PC-3 (cell line): ENCODE data around the gene CHST11. TPM values are rescaled to one million over a fixed set of nuclear protein-coding genes. Genes with fewer than 3 reads are reported as not detected.

ENCODE experiments used
- ATAC-seq: fragments of 200-7000 bp; cut with Tn5 transposase; 2 replicates; pipeline ENCODE4 v1.9.1; 2020; ENCODE audit warnings: mild to moderate bottlenecking, moderate library complexity
- BruUV-seq: library from RNA; stranded (reverse); fragments of 400-500 nt; replicated peaks from 2 replicates; lab custom pipeline; 2021; lab: Mats Ljungman, UMichigan
- CTCF ChIA-PET: fragments of 300-600 bp; sonication (Branson Sonifier 250); formaldehyde crosslinking; loops from one replicate; lab custom pipeline; 2022; ENCODE audit warnings: antibody characterized with exemption; lab: Charles Lee
- POLR2A ChIA-PET: fragments of 300-600 bp; sonication (Branson Sonifier 250); formaldehyde crosslinking; loops from one replicate; lab custom pipeline; 2022; ENCODE audit warnings: antibody characterized with exemption; ENCODE audit not compliant: unreplicated experiment; lab: Charles Lee
- DNase-seq: peaks from one replicate; pipeline ENCODE4 v3.0.0-alpha.2; 2015
- H2AFZ ChIP-seq: fragments of 300-600 bp; sonication (generic); 2 replicates; pipeline ENCODE4 v1.6.0; 2016; ENCODE audit warnings: antibody characterized with exemption, low read length
- H3F3A ChIP-seq: fragments of 300-600 bp; sonication (generic); one replicate; pipeline ENCODE4 v1.6.0; 2017; ENCODE audit warnings: antibody characterized with exemption, low read length, control low read depth, mild to moderate bottlenecking; ENCODE audit not compliant: unreplicated experiment
- H3K27ac ChIP-seq: fragments of 300-600 bp; sonication (generic); 2 replicates; pipeline ENCODE4 v1.5.1; 2016; ENCODE audit warnings: mild to moderate bottlenecking, low read length
- H3K27me3 ChIP-seq: fragments of 300-600 bp; sonication (generic); 2 replicates; pipeline ENCODE4 v1.6.1; 2016; ENCODE audit warnings: low read length, mixed read lengths
- H3K36me3 ChIP-seq: fragments of 300-600 bp; sonication (generic); 2 replicates; pipeline ENCODE4 v1.6.1; 2016; ENCODE audit warnings: low read depth, mixed run types, low read length, mixed read lengths
- H3K4me1 ChIP-seq: fragments of 300-600 bp; sonication (generic); 2 replicates; pipeline ENCODE4 v1.5.1; 2016; ENCODE audit warnings: low read length; ENCODE audit not compliant: insufficient read depth
- H3K4me2 ChIP-seq: fragments of 300-600 bp; sonication (generic); 2 replicates; pipeline ENCODE4 v1.6.0; 2016; ENCODE audit warnings: low read length
- H3K4me3 ChIP-seq: fragments of 300-600 bp; sonication (generic); 2 replicates; pipeline ENCODE4 v1.5.1; 2016; ENCODE audit warnings: mild to moderate bottlenecking, low read length, mixed read lengths
- H3K79me2 ChIP-seq: fragments of 300-600 bp; sonication (generic); 2 replicates; pipeline ENCODE4 v1.6.1; 2017; ENCODE audit warnings: low read length, mixed read lengths
- H3K9ac ChIP-seq: fragments of 300-600 bp; sonication (generic); 2 replicates; pipeline ENCODE4 v1.6.0; 2016; ENCODE audit warnings: mild to moderate bottlenecking, low read length
- H3K9me2 ChIP-seq: fragments of 300-600 bp; sonication (generic); replicated peaks from 2 replicates; pipeline ENCODE4 v1.6.1; 2016; ENCODE audit warnings: mixed run types, low read length, mixed read lengths
- H3K9me3 ChIP-seq: fragments of 300-600 bp; sonication (generic); 2 replicates; pipeline ENCODE4 v1.6.1; 2016; ENCODE audit warnings: low read length, mixed read lengths
- H4K20me1 ChIP-seq: fragments of 300-600 bp; sonication (generic); 2 replicates; pipeline ENCODE4 v1.6.1; 2016; ENCODE audit warnings: low read length, mixed read lengths
- EZH2 ChIP-seq: fragments of 300-600 bp; sonication (generic); IDR thresholded peaks from one replicate; pipeline ENCODE4 v1.6.1; 2017; ENCODE audit warnings: antibody characterized with exemption, mild to moderate bottlenecking, low read length; ENCODE audit not compliant: unreplicated experiment
- EZH2phosphoT487 ChIP-seq: fragments of 300-600 bp; sonication (generic); IDR thresholded peaks from 2 replicates; pipeline ENCODE4 v1.6.1; 2018; ENCODE audit warnings: mild to moderate bottlenecking, antibody characterized with exemption, low read length, borderline replicate concordance
- intact Hi-C: fragments of 100-400 bp; cut with micrococcal nuclease; formaldehyde crosslinking; loops from 2 replicates; pipeline ENCODE4 v1.9.0; 2023
- total RNA-seq: library from RNA; depleted of rRNA; stranded (reverse); fragments of >200 nt; gene quantifications from 2 replicates; pipeline ENCODE4 v1.2.3, GENCODE V29; 2014
- TF ChIP-seq, protein P1 (sequence below): fragments of 300-600 bp; sonication (generic); conservative IDR thresholded peaks from 2 replicates; pipeline ENCODE4 v1.5.1; 2017; ENCODE audit warnings: antibody characterized with exemption, low read depth, mild to moderate bottlenecking, low read length

The CHST11 gene
- total RNA-seq, 1 experiment from 2014 or later: 53.5 TPM

DNA sequence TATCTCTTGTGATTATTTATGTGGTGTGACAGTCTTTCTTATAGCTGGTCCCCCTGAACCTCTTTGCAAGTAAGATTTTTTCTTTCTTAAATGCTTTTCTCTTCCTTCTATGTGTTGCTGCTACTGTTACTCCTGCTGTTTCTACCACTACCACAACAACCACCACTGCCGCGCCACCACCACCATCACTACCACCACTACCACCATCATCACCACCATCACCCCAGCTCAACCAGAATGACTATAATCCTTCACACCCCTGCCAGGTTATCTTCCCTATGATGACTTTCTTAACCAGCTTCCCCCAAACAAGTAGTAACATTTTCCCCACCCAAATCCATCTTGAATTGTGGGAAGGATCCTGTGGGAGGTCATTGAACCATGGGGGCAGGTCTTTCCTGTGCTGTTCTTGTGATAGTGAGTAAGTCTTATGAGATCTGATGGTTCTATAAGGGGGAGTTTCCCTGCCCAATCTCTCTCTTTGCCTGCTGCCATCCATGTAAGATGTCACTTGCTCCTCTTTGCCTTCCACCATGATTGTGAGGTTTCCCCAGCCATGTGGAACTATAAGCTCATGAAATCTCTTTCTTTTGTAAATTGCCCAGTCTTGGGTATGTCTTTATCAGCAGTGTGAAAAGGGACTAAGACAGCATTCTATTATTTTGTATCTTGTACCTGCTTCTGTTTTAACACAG lies 52.2 kb downstream of the CHST11 start:
- no peak for DNase-seq
- H3K4me2 ChIP-seq: no peak overlapping the region
- H3K9ac ChIP-seq: no peak overlapping the region
- H3F3A ChIP-seq: no peaks in the 10 kb centered on the region
- H3K4me1 ChIP-seq: no peaks in the 10 kb centered on the region
- no peak overlapping the region for H3K27ac ChIP-seq
- H3K4me3 ChIP-seq: no peak overlapping the region
- H2AFZ ChIP-seq: no peak overlapping the region
- no peaks in the 10 kb centered on the region for H3K36me3 ChIP-seq
- H4K20me1 ChIP-seq: no peaks in the 10 kb centered on the region
- no peak for TF ChIP-seq EZH2
- TF ChIP-seq, protein P1, sequence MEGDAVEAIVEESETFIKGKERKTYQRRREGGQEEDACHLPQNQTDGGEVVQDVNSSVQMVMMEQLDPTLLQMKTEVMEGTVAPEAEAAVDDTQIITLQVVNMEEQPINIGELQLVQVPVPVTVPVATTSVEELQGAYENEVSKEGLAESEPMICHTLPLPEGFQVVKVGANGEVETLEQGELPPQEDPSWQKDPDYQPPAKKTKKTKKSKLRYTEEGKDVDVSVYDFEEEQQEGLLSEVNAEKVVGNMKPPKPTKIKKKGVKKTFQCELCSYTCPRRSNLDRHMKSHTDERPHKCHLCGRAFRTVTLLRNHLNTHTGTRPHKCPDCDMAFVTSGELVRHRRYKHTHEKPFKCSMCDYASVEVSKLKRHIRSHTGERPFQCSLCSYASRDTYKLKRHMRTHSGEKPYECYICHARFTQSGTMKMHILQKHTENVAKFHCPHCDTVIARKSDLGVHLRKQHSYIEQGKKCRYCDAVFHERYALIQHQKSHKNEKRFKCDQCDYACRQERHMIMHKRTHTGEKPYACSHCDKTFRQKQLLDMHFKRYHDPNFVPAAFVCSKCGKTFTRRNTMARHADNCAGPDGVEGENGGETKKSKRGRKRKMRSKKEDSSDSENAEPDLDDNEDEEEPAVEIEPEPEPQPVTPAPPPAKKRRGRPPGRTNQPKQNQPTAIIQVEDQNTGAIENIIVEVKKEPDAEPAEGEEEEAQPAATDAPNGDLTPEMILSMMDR: no peak
- no peak for TF ChIP-seq EZH2phosphoT487
- no peak for ATAC-seq
- POLR2A ChIA-PET: interaction anchor here (0.7 kb wide), 1 partner anchor 151 kb away, joined by 3 read pairs; no protein-coding TSS in a partner anchor
- no peaks in the 10 kb centered on the region for H3K9me2 ChIP-seq
- H3K27me3 ChIP-seq: no peaks in the 10 kb centered on the region
- no peaks in the 10 kb centered on the region for H3K9me3 ChIP-seq
- BruUV-seq: no TSS peak
- H3K79me2 ChIP-seq: 0 out of 2 replicates have a peak, but pooled peaks cover 5% of the 10 kb centered on the region
- CTCF ChIA-PET: no interaction called here
- intact Hi-C loops: no loop called here

DNA sequence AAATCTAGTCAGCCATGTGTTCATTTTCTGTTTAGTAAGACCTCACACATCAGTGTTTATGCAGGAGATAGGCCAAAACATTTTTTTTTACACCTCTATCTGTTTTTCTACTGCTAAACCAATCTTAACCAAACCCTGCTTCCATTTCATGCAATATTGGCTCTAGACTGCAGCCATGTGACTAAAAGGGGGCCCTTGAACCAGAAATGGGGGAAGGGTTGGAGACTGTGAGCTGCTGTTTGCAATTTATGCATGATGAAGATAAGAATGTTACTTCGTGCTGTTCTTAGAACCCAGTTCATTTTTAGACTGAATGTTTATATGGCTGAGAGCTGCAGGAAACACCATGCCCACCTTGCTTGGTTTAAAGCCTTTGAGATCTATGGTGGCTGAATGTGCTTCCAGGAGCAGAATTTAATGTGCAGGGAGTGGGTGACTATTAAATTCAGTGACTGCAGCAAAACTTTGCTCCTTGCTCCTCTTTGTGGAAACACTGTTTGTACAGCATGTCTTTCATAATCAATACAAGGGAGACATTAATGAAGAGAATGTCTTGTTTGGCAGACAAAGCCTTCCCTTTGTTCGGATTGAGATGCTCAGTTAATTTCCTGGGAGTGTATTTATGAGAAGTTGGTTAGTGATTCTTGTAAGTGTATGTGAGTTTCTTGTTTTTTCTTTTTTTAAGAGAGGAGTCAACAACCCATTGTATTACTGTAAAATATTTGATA lies 53.6 kb downstream of the CHST11 start:
- Histone ChIP-seq H2AFZ (no peak overlapping the region), H3K9ac (no peak overlapping the region), H3K36me3 (no peaks in the 10 kb centered on the region), H3K4me2 (no peak overlapping the region), H3K9me2 (no peaks in the 10 kb centered on the region), H3F3A (no peaks in the 10 kb centered on the region), H3K79me2 (0 out of 2 replicates have a peak, but pooled peaks cover 5% of the 10 kb centered on the region), H3K4me3 (no peak overlapping the region), H3K9me3 (no peaks in the 10 kb centered on the region), H4K20me1 (no peaks in the 10 kb centered on the region), H3K4me1 (no peaks in the 10 kb centered on the region), H3K27me3 (no peaks in the 10 kb centered on the region), H3K27ac (no peak overlapping the region)
- ATAC-seq (no peak), DNase-seq (no peak)
- ChIA-PET CTCF (no interaction called here), POLR2A (no interaction called here)
- intact Hi-C loops: no loop called here
- TF ChIP-seq, protein P1: no peak
- TF ChIP-seq EZH2 (no peak), EZH2phosphoT487 (no peak)
- no TSS peak for BruUV-seq
